GM12891 (cell line): ENCODE measurements around the gene SMARCA4.

ENCODE experiments used
- POLR2A ChIP-seq: IDR thresholded peaks from 2 replicates; pipeline ENCODE4 v1.6.1; 2011; ENCODE audit warnings: low read depth, low read length, control low read depth
- TAF1 ChIP-seq: IDR thresholded peaks from 2 replicates; pipeline ENCODE4 v1.6.1; 2011; ENCODE audit warnings: low read depth, low read length, control low read depth

- no peak for TF ChIP-seq TAF1
- no peak for TF ChIP-seq POLR2A
Measured at GRCh38 chr19:11096210-11096841, 135.5 kb downstream of the SMARCA4 start.
